Measurements from ENCODE around the gene TMIE.

TMIE gene

DNA sequence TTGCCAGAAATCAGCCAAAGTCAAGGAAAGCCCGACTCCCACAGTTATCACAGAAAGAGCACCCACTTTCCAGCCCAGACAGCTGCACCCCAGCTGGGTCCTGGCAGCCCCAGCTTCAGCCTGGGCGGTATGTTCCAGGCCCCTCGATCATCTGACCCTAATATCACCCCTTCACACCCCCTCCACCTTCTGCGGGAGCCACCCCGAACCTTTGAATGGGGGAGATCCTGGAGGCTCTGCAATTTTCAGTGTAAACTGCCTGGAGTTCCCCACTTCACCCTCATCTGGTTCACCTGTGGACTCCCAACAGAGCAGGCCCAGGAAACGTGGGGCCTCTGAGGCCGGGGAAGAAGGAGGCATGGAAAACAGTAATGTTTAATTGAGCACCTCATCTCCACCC lies 10.6 kb downstream of the TMIE start:
- no peak overlapping the region for H3K4me3 ChIP-seq
- no peaks in the 10 kb centered on the region for H3K27me3 ChIP-seq (ENCODE audit: low read depth)
- no peaks in the 10 kb centered on the region for H3K4me1 ChIP-seq
- no peak for DNase-seq (ENCODE audit: low spot score in 2 of 2)
- H3K9me3 ChIP-seq = no peaks in the 10 kb centered on the region
- in situ Hi-C loops (cut with MboI; ENCODE audit: low sequenced_read_pairs) = loop anchor here (25.0 kb wide), 1 partner anchor 651 kb away; no protein-coding TSS in a partner anchor
- no peaks in the 10 kb centered on the region for H3K36me3 ChIP-seq (replicated peaks)

DNA sequence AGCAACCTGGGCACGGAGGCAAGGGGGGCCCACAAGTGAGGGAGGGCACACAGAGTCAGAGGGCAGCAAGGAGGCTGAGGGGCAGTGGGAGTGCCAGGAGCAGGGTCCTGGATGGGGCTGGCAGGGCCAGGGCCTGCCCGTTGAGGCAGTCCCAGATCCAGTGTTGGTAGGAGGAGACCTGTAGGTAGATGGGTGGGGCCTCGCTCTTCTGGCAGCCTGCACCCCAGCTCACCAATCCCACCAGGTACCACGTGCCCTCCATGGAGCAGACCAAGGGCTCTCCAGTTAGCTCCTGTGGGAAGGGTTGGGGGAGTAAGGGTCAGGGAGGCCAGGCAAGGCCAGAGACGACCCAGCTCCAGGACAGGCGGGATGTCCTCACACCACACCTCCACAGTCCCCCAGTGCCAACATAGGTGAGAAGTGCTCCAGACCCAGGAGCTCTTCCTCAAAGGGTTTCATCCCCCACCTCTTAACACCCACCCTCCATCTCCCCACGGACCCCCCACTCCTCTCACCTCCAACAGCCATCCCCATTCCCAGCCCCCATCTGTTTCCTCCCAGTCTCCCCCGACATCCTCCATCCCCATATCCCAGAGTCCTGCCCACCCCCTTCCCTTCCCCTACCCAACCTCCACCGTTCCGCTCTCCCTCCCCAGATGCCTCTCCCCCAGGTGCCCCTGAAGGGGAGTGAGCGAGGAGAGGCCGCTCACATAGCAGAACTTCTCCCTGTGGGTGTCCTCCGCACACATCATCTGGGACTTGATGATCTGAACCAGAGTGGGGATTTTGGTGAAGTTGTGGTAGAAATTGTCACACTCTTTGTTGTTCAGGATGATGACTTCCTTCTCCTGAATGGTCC lies 11.2 kb downstream of the TMIE start:
- Histone ChIP-seq H3K27me3 (ENCODE audit: low read depth) (no peaks in the 10 kb centered on the region), H3K9me3 (no peaks in the 10 kb centered on the region), H3K4me1 (no peaks in the 10 kb centered on the region), H3K4me3 (no peak overlapping the region), H3K36me3 (replicated peaks) (no peaks in the 10 kb centered on the region)
- in situ Hi-C loops (cut with MboI; ENCODE audit: low sequenced_read_pairs) = loop anchor here (25.0 kb wide), 1 partner anchor 650 kb away; no protein-coding TSS in a partner anchor
- no peak for DNase-seq (ENCODE audit: low spot score in 2 of 2)

DNA sequence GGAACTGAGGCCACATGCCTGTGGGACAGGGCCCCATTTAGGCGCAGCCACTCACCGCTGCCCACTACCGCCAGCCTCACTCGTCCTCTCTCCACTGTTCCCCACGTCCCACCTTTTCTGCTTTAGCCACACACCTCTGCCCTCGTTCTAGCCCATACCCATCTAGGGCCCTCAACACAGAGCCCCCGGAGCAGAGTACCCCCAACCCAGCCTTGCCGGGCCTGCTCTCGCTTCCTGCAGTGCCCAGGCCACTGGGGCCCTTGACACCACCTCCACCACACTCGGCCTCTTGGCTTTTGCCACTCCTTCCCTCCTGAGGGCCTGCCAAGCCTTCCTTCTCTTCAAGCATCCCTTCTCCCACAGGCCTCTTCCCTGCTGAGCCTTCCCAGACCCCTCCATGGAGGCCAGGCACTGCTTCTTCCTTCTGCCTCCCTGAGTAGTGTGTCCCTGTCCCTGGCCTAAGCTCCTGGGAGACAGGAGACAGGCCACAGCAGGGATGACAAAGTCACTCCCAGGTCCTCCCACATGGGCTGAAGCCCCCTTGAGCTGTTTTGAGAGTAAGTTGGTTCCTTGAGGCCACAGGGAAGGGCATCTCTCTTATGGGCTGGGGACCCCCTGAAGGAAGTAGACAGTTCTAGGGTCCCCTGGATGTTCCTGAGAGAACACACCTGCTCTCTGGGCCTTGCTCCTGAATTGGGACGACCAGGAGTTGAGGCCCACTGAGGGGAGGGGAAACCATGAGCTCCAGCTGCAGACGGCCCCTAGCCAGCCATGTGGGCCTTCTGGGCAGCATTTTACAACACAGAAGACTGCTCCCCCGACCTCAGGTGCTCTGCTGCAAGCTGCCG lies 12.1 kb downstream of the TMIE start:
- Histone ChIP-seq H3K4me1 (no peaks in the 10 kb centered on the region), H3K36me3 (replicated peaks) (no peaks in the 10 kb centered on the region), H3K9me3 (no peaks in the 10 kb centered on the region), H3K27me3 (ENCODE audit: low read depth) (no peaks in the 10 kb centered on the region), H3K4me3 (no peak overlapping the region)
- in situ Hi-C loops (cut with MboI; ENCODE audit: low sequenced_read_pairs) = loop anchor here (25.0 kb wide), 1 partner anchor 649 kb away; no protein-coding TSS in a partner anchor
- no peak for DNase-seq (ENCODE audit: low spot score in 2 of 2)

DNA sequence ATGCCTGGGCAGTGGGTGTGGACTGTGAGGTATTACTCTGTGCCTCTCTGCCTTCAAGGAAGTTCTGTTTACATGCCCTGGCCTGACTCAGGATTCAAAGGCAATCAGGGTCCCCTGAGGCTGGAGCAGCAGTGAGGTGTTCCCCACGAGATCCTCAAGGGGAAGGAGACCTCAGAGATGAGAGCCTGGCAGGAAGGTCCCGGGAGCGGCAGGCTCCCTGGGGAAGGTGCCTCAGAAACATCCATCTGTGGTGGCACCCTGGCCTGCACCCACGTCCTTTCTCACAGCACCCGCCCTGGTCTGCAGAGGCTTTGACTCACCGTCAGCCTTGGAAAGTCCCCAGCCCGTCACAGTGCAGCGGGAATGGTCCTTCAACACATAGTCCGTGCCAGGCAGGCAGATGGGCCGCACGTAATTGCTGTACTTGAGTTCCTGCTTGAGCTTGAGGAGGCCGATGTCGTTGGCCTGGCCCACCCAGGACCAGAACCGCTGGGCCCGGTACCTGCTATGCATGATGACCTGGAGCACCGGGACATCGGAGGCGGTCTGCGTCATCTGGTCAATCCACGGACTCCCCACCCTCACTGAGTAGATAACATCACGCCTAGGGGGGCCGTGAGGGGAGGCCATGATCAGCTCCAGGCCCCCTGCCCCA lies 12.8 kb downstream of the TMIE start:
- no peaks in the 10 kb centered on the region for H3K27me3 ChIP-seq (ENCODE audit: low read depth)
- no peaks in the 10 kb centered on the region for H3K9me3 ChIP-seq
- DNase-seq (ENCODE audit: low spot score in 2 of 2) = no peak
- H3K36me3 ChIP-seq (replicated peaks) = no peaks in the 10 kb centered on the region
- H3K4me3 ChIP-seq = no peak overlapping the region
- no peaks in the 10 kb centered on the region for H3K4me1 ChIP-seq
- in situ Hi-C loops (cut with MboI; ENCODE audit: low sequenced_read_pairs) = loop anchor here (25.0 kb wide), 1 partner anchor 648 kb away; no protein-coding TSS in a partner anchor

DNA sequence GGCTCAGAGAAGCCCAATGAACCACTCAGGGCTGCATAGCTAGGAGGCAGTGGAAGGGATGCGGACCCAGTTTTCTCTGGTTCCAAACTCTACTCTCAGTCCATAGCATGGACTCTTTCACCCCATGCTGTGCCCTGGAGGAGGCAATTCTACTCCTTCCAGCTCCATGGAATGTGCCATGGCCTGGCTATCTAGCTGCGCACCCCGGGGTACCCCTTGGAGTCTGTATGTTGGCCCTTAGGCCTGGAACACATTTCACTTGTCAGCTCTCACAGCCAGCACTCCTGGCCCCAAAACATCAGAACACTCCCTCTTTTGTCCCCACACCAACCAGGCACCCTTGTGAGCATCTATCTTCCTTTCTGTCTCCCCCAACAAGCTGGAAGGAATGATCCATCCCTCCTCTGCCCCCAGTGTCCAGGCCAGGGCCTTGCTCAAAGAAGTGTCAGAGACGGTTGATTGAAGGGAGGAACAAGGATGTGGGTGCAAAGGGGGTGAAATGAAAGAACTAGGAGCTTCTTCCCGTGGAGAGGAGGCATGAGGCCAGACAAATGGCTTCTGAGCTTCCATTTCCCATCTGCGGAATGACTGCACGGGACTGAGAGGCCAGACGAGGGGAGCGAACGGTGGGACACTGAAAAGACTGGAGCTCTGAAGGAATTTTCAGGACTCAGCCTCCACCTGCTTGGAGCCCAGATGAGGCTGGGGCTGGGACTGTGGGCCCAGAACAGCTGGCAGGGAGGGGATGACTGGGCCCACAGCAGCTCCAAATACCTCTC lies 13.7 kb downstream of the TMIE start:
- in situ Hi-C loops (cut with MboI; ENCODE audit: low sequenced_read_pairs) = loop anchor here (25.0 kb wide), 1 partner anchor 647 kb away; no protein-coding TSS in a partner anchor
- Histone ChIP-seq H3K4me3 (no peak overlapping the region), H3K27me3 (ENCODE audit: low read depth) (no peaks in the 10 kb centered on the region; the same call in 1 of the 2 replicates), H3K9me3 (no peaks in the 10 kb centered on the region), H3K4me1 (no peaks in the 10 kb centered on the region), H3K36me3 (replicated peaks) (no peaks in the 10 kb centered on the region)
- peak in 1 of 2 experiments; percentile 3 for DNase-seq (ENCODE audit: low spot score in 2 of 2)

DNA sequence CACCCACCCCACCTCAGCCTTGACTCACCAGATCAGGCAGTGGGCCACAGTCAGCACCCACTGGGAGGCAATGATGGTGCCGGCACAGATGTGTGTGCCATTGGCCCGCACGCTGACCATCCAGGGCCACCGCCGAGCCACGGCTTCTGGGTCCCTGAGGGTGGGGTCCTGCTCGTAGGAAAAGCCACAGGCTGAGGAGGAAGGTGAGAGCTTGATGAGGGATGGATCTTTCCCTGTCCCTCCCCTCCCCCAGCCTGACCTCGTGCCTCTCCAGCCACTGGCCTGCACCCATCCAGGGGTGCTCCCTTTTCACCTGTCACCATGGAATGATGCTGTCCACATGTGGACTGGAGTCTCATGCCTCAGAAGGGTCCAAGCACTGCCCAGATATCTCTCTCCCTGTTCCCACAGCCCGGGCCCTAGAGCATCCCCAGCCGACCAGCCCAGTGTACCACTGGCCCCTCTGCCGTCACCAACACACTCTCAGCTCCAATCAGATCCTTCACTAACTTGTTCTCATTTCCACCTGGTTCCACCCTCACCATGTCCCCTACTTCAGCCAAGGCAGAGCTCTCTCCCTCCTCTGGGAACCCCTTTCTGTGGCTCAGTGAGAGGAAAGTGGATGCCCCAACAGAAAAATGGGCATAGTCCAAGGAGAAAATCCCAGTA lies 14.4 kb downstream of the TMIE start:
- in situ Hi-C loops (cut with MboI; ENCODE audit: low sequenced_read_pairs) = loop anchor here (25.0 kb wide), 1 partner anchor 647 kb away; no protein-coding TSS in a partner anchor
- Histone ChIP-seq H3K36me3 (replicated peaks) (no peaks in the 10 kb centered on the region), H3K9me3 (no peaks in the 10 kb centered on the region), H3K4me3 (no peak overlapping the region), H3K27me3 (ENCODE audit: low read depth) (no peaks in the 10 kb centered on the region; the same call in 1 of the 2 replicates), H3K4me1 (no peaks in the 10 kb centered on the region)
- peak in 1 of 2 experiments; percentile 4 for DNase-seq (ENCODE audit: low spot score in 2 of 2)

DNA sequence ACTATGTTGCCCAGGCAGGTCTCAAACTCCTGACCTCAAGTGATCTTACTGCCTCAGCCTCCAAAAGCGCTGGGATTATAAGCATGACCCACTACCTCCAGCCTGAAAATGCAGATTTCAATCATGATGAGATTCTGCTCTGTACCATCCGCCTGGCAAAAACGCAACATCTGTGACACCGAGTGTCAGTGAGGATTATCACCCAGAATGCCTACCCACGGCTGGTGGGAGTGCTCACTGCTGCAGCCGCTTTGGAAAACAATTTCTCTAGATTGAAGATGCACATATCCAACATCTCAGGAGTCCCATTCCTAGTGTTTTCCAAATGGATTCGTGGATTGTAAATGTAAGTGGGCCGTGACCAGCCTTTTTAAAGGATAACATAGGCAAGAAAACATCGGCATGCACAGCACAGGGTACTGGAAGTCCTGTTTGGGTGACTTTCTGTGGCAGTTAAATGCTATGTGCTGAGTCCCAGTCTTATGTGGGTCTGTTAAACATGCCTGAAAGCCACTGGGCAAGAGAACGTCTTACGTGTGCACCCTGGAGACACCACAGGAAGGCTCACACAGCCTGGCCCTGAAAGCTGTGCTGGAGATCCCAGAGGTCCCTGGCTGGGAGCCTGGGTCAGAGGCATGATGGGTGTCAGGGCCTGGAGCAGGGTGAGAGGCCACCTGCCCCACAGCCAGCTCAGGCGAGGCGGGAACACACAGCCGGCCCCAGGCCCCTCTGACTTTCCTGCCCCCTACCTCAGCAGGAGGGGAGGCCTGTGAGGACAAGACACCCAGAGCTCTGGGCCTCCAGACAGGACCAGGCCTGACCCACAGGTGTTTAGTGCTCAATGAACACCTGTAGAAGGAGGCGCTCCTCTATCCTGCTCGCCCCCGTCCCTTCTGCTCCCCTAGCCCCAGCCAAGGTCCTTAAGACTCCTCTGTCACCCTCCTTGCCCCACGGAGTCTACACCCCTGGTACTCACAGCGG lies 15.6 kb downstream of the TMIE start:
- DNase-seq (ENCODE audit: low spot score in 2 of 2) = no peak

DNA sequence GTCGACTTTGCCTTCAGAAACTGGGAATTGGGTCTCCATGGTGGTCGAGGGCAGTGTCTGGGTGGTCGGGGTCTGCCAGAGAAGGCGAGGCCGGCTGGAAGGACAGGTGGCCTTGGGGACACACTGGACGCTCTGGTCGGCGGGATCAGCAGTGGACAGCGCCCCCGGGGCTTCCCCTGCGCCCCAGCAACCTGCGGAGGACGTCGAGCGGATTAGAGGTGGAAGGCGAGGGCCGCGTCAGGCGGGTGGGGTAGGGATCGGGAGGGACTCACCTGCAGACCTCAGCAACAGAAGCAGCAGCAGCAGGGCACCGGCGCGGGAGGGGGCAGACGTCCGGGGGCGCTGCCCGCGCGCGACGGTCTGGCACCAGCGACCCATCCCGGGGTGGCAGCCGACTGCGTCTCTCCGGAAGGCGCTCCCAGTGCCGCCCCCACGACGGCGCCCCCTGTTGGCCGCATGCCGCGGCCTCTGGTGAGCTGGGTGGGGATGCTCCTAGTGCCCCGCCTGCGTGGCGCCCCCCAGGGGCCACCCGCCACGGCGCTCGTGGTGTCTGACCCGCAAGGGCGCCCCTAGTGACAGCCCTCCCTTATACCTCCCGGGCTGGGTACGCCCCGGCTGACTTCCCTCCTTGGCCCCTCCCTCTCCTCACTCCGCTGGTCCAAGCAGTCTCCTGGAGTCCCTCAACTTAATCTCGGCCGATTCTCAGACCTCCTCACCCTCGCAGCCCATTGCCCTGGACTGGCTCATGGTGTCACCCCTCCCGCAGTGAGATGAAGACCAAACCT lies 16.4 kb downstream of the TMIE start, which contains the start of gene PRSS50:
Gene PRSS50 (minus strand): TSS at position 423 of the 785 bp plus-strand sequence. CDS start 45 bp downstream, at position 378.
- H3K27me3 ChIP-seq (ENCODE audit: low read depth) = no peaks in the 10 kb centered on the region; the same call in 1 of the 2 replicates
- DNase-seq (ENCODE audit: low spot score in 2 of 2) = peak in 1 of 2 experiments; percentile 37
- in situ Hi-C loops (cut with MboI; ENCODE audit: low sequenced_read_pairs) = loop anchor here (25.0 kb wide), 1 partner anchor 645 kb away; no protein-coding TSS in a partner anchor

More for the DNA sequence above, 15.6 kb downstream of the TMIE start:
- H3K9me3 ChIP-seq = no peaks in the 10 kb centered on the region
- H3K36me3 ChIP-seq (replicated peaks) = no peaks in the 10 kb centered on the region; the same call in 1 of the 2 replicates
- H3K4me3 ChIP-seq = no peak overlapping the region
- H3K27me3 ChIP-seq (ENCODE audit: low read depth) = no peaks in the 10 kb centered on the region; the same call in 1 of the 2 replicates
- in situ Hi-C loops (cut with MboI; ENCODE audit: low sequenced_read_pairs) = loop anchor here (25.0 kb wide), 1 partner anchor 646 kb away; no protein-coding TSS in a partner anchor
- H3K4me1 ChIP-seq = no peaks in the 10 kb centered on the region

DNA sequence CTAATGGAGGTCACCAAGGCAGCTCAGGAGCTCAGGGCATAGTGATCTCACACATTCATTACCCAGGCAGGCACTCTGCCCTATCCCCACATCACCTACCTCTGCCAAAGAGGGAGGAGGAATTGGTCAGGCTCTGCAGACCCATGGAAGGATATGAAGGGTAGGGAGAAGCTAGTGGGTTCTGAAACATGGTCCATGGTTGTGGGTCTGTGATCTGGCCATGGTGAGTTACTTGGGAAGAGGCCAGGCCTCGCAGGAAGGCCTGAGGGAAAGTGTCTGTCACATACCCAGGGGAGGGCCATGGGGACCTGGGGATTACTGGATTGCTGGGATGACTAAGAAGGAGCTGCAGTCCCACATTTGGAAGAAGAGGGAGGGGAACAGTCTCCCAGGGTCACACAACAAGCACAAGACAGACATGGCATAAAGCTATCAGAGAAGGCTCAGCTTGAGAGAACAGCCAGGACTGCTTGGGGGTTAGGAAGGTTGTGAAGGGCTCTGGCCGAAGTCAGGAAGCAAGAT lies 17.9 kb downstream of the TMIE start:
- in situ Hi-C loops (cut with MboI; ENCODE audit: low sequenced_read_pairs) = loop anchor here (25.0 kb wide), 1 partner anchor 643 kb away; no protein-coding TSS in a partner anchor

More for the DNA sequence above, 16.4 kb downstream of the TMIE start, which contains the start of gene PRSS50:
- Histone ChIP-seq H3K36me3 (replicated peaks) (no peaks in the 10 kb centered on the region; the same call in 1 of the 2 replicates), H3K4me3 (no peak within 1 kb of the TSS), H3K9me3 (no peaks in the 10 kb centered on the region), H3K4me1 (no peaks in the 10 kb centered on the region)

DNA sequence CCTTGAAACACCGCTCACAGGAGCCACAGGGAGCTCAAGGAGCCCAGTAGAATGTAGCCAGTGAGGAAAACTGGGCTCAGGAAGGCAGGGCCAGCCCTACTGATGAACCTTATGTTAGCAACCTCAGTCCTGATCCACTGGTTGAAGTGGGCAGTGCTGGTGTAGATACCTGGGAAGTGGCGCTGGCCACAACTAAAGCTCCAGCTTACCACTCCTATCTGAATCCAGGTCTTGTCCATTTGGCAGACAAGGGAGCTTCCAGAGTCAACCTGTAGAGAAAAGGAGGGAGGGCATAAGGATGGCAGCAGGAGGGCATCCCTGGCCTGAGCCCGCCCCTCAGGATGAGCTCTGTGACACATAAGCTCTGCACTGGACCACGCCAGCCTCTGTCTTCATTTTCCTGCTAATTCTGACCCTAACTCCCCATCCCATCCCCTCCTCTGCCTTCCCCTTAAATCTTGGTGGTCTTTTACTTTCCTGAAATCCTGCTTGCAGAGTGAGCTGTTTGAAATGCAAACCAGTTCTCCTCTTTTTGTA lies 18.6 kb downstream of the TMIE start:
- no peak overlapping the region for H3K4me3 ChIP-seq
- no peaks in the 10 kb centered on the region; the same call in 1 of the 2 replicates for H3K36me3 ChIP-seq (replicated peaks)
- H3K9me3 ChIP-seq = no peaks in the 10 kb centered on the region
- no peaks in the 10 kb centered on the region for H3K4me1 ChIP-seq
- in situ Hi-C loops (cut with MboI; ENCODE audit: low sequenced_read_pairs) = loop anchor here (25.0 kb wide), 1 partner anchor 642 kb away; no protein-coding TSS in a partner anchor
- no peaks in the 10 kb centered on the region; the same call in 1 of the 2 replicates for H3K27me3 ChIP-seq (ENCODE audit: low read depth)
- DNase-seq (ENCODE audit: low spot score in 2 of 2) = no peak

More for the DNA sequence above, 17.9 kb downstream of the TMIE start:
- Histone ChIP-seq H3K27me3 (ENCODE audit: low read depth) (no peaks in the 10 kb centered on the region; the same call in 1 of the 2 replicates), H3K36me3 (replicated peaks) (no peaks in the 10 kb centered on the region; the same call in 1 of the 2 replicates), H3K9me3 (no peaks in the 10 kb centered on the region), H3K4me1 (no peaks in the 10 kb centered on the region), H3K4me3 (no peak overlapping the region)
- DNase-seq (ENCODE audit: low spot score in 2 of 2) = no peak

All from HAP-1 (cell line).